OCI-LY7 (cell line): Measurements from ENCODE around the gene KIRREL3. TPM values are rescaled to one million over a fixed set of nuclear protein-coding genes. Genes with fewer than 3 reads are reported as not detected.

Experiments used
- BruUV-seq: library from RNA; stranded (reverse); fragments of 400-500 nt; replicated peaks from 2 replicates; lab custom pipeline; 2021; lab: Mats Ljungman, UMichigan
- CTCF ChIA-PET: fragments of 300-600 bp; sonication (Branson Sonifier 250); formaldehyde crosslinking; loops from one replicate; lab custom pipeline; 2022; ENCODE audit warnings: antibody characterized with exemption; ENCODE audit not compliant: unreplicated experiment; lab: Charles Lee
- POLR2A ChIA-PET: fragments of 300-600 bp; sonication (Branson Sonifier 250); formaldehyde crosslinking; loops from one replicate; lab custom pipeline; 2022; ENCODE audit warnings: antibody characterized with exemption; lab: Charles Lee
- DNase-seq: peaks from one replicate; pipeline ENCODE4 v3.0.0-alpha.2; 2015; ENCODE audit warnings: low spot score
- H2AFZ ChIP-seq: fragments of 200-600 bp; sonication (generic), shearing (Covaris generic); 2 replicates; pipeline ENCODE4 v1.6.1; 2014; ENCODE audit warnings: mild to moderate bottlenecking, antibody characterized with exemption, low read length, moderate library complexity
- H3K27ac ChIP-seq: fragments of 200-600 bp; sonication (generic); 2 replicates; pipeline ENCODE4 v1.5.1; 2014; ENCODE audit warnings: mixed run types, low read depth, mild to moderate bottlenecking, moderate library complexity, low read length, inconsistent platforms; ENCODE audit not compliant: poor library complexity, severe bottlenecking
- H3K36me3 ChIP-seq: fragments of 200-600 bp; sonication (generic); 2 replicates; pipeline ENCODE4 v1.6.1; 2014; ENCODE audit warnings: mild to moderate bottlenecking, antibody characterized with exemption, low read length, moderate library complexity, mixed read lengths; ENCODE audit not compliant: insufficient read depth
- H3K4me1 ChIP-seq: fragments of 200-600 bp; sonication (generic); 2 replicates; pipeline ENCODE4 v1.5.1; 2014; ENCODE audit warnings: mild to moderate bottlenecking, low read length; ENCODE audit not compliant: insufficient read depth, poor library complexity, severe bottlenecking
- H3K4me2 ChIP-seq: fragments of 200-600 bp; sonication (generic); 2 replicates; pipeline ENCODE4 v1.6.1; 2014; ENCODE audit warnings: mild to moderate bottlenecking, low read length
- H3K4me3 ChIP-seq: fragments of 200-600 bp; sonication (generic); 2 replicates; pipeline ENCODE4 v1.5.1; 2014; ENCODE audit warnings: mild to moderate bottlenecking, low read depth, low read length; ENCODE audit not compliant: poor library complexity, severe bottlenecking
- H3K79me2 ChIP-seq: fragments of 200-600 bp; sonication (generic); 2 replicates; pipeline ENCODE4 v1.6.1; 2016; ENCODE audit warnings: low read depth, mild to moderate bottlenecking, low read length, moderate library complexity, mixed read lengths; ENCODE audit not compliant: insufficient read depth
- H3K9me2 ChIP-seq: fragments of 200-600 bp; sonication (generic); 2 replicates; pipeline ENCODE4 v1.6.1; 2016; ENCODE audit warnings: mild to moderate bottlenecking, low read length, mixed read lengths; ENCODE audit not compliant: insufficient read depth
- H3K9me3 ChIP-seq: fragments of 200-600 bp; sonication (generic); 2 replicates; pipeline ENCODE4 v1.6.1; 2014; ENCODE audit warnings: mild to moderate bottlenecking, mixed run types, low read length, mixed read lengths
- H4K20me1 ChIP-seq: fragments of 200-600 bp; sonication (generic); 2 replicates; pipeline ENCODE4 v1.6.1; 2014; ENCODE audit warnings: mild to moderate bottlenecking, antibody characterized with exemption, low read length, moderate library complexity, mixed read lengths; ENCODE audit not compliant: insufficient read depth
- EZH2phosphoT487 ChIP-seq: fragments of 200-600 bp; sonication (generic); IDR thresholded peaks from 2 replicates; pipeline ENCODE4 v1.6.1; 2018; ENCODE audit warnings: low read depth, borderline replicate concordance, mild to moderate bottlenecking, mixed run types, antibody characterized with exemption, low read length, moderate library complexity, mixed read lengths
- intact Hi-C: fragments of 100-400 bp; cut with micrococcal nuclease; formaldehyde crosslinking; loops from one replicate; pipeline ENCODE4 v1.10.0; 2022; ENCODE audit not compliant: unreplicated experiment
- total RNA-seq, 2 experiments: library from RNA; depleted of rRNA in 1 of 2; stranded (reverse); fragments of >200 nt in 1 of 2; shearing (Covaris generic) in 1 of 2; gene quantifications; 2 replicates each; pipeline ENCODE4 v1.2.3, GENCODE V29; 2014 to 2022
- TF ChIP-seq, protein P1 (sequence below): fragments of 200-600 bp; sonication (generic); conservative IDR thresholded peaks from 2 replicates; pipeline ENCODE4 v1.5.1; 2014; ENCODE audit warnings: mild to moderate bottlenecking, antibody characterized with exemption, low read length, moderate library complexity, mixed read lengths

Gene KIRREL3
- total RNA-seq, 2 experiments from 2014 or later = not detected

DNA sequence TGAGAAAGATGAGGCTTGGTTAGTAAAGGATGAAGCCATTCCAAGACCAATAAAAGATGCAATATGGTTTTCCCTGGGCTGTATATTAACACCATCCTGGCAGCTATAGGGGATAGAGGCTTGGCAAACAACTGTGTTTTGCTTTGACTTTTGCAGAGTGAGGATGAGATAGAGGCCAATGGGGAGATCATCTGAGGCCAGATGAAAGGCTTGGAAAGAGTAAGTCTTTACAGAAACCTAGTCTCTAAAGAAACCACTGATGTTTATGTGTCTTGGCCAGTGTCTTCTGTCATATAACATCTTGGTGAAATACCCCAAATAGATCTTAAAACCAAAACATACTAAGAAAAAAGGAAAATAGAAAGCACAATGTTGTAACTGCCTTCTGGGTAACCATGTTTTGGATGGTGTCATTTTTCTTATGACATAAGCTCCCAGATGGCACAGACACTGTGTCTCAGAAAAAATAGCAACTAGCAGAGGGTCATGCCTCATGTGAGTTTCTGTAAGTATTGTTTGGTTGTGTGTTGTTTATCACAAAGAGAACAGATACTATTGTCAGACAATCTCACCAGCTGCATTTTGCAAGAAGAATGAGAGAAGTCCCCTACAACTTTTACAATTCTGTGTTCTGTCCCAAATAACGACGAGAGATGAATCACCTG lies 339.7 kb downstream of the KIRREL3 start:
- BruUV-seq = no TSS peak
- no peaks in the 10 kb centered on the region for H3K36me3 ChIP-seq
- intact Hi-C loops = no loop called here
- ChIA-PET CTCF (no interaction called here), POLR2A (no interaction called here)
- H3K4me1 ChIP-seq = no peaks in the 10 kb centered on the region
- H3K9me2 ChIP-seq = no peaks in the 10 kb centered on the region
- no peak for TF ChIP-seq EZH2phosphoT487
- TF ChIP-seq, protein P1, sequence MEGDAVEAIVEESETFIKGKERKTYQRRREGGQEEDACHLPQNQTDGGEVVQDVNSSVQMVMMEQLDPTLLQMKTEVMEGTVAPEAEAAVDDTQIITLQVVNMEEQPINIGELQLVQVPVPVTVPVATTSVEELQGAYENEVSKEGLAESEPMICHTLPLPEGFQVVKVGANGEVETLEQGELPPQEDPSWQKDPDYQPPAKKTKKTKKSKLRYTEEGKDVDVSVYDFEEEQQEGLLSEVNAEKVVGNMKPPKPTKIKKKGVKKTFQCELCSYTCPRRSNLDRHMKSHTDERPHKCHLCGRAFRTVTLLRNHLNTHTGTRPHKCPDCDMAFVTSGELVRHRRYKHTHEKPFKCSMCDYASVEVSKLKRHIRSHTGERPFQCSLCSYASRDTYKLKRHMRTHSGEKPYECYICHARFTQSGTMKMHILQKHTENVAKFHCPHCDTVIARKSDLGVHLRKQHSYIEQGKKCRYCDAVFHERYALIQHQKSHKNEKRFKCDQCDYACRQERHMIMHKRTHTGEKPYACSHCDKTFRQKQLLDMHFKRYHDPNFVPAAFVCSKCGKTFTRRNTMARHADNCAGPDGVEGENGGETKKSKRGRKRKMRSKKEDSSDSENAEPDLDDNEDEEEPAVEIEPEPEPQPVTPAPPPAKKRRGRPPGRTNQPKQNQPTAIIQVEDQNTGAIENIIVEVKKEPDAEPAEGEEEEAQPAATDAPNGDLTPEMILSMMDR = no peak
- no peak overlapping the region for H3K27ac ChIP-seq
- no peak overlapping the region for H3K4me2 ChIP-seq
- H3K9me3 ChIP-seq = no peaks in the 10 kb centered on the region
- H4K20me1 ChIP-seq = no peaks in the 10 kb centered on the region
- no peak overlapping the region for H3K4me3 ChIP-seq
- no peaks in the 10 kb centered on the region for H3K79me2 ChIP-seq
- no peak for DNase-seq
- H2AFZ ChIP-seq = no peak overlapping the region

DNA sequence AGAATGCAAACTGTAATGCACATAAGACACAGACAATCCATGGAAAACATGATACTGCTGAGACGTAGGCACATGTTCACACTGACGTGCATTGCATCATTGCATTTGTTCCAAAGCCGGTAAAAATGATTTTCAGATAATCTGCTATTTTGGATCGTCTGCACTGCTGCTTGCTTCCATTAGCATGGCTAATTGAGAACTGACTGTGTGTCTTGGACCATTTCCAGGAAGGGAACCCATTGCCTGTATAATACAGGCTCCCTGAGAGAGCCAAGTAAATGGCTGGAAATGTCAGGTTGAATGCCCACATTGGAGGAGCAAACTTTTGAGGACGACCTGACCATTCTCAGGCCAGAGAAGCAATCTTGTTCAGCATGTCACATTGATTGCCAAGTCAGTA lies 340.2 kb downstream of the KIRREL3 start:
- no peaks in the 10 kb centered on the region for H3K9me3 ChIP-seq
- no peaks in the 10 kb centered on the region for H4K20me1 ChIP-seq
- no peak overlapping the region for H2AFZ ChIP-seq
- no peak overlapping the region for H3K4me2 ChIP-seq
- no peaks in the 10 kb centered on the region for H3K4me1 ChIP-seq
- TF ChIP-seq EZH2phosphoT487 = no peak
- TF ChIP-seq, protein P1 = no peak
- intact Hi-C loops = no loop called here
- H3K27ac ChIP-seq = no peak overlapping the region
- H3K36me3 ChIP-seq = no peaks in the 10 kb centered on the region
- BruUV-seq = no TSS peak
- no peaks in the 10 kb centered on the region for H3K79me2 ChIP-seq
- no peak for DNase-seq
- no peaks in the 10 kb centered on the region for H3K9me2 ChIP-seq
- ChIA-PET POLR2A (no interaction called here), CTCF (no interaction called here)
- no peak overlapping the region for H3K4me3 ChIP-seq

DNA sequence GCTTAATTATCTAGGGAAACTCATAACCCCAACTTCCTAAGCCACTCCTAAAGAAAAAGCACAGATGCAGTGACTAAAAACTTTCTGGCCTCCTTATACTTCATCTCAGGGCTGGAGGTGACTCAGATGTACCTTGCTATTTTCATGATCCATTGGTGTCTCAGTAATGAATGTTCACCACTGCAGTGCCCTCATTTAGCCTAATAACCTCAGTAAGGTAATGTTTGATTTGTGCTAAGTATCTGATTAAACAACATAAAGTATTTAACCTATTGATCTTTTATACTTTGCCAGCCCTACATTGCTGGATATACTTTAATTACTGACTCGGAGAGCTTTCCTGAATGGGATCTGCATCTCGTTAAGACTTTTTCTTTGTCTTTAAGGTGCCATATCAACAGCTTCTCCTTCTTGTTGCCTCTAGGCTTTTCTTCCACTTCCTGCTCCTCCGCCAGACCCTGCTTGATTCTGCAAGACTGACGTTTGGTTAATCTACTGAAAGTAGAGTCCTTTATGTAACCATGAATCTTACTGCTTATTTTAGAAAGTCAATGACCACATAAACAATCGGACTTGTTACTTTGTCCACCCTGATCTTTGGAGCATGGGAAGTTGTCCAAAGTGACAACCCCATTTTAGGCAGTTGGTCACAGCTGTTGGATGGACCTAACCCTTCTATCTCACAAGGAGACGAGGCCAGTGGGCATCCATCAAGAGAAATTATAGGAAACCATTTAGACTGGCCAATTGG lies 342.1 kb downstream of the KIRREL3 start:
- Histone ChIP-seq H3K9me2 (no peaks in the 10 kb centered on the region), H3K36me3 (no peaks in the 10 kb centered on the region), H3K4me3 (no peak overlapping the region), H3K9me3 (no peaks in the 10 kb centered on the region), H3K27ac (no peak overlapping the region), H4K20me1 (no peaks in the 10 kb centered on the region), H2AFZ (no peak overlapping the region), H3K4me1 (no peaks in the 10 kb centered on the region), H3K79me2 (no peaks in the 10 kb centered on the region), H3K4me2 (no peak overlapping the region)
- no peak for DNase-seq
- intact Hi-C loops = no loop called here
- CTCF ChIA-PET = no interaction called here
- POLR2A ChIA-PET = no interaction called here
- TF ChIP-seq, protein P1 = no peak
- no peak for TF ChIP-seq EZH2phosphoT487
- no TSS peak for BruUV-seq
